Heart left ventricle (tissue), 16 donors: ENCODE measurements around the gene UBR7. TPM values are rescaled to one million over a fixed set of nuclear protein-coding genes. Genes with fewer than 3 reads are reported as not detected.

Source experiments
- ATAC-seq, 4 donors: fragments of 200-7000 bp; cut with Tn5 transposase; one replicate each; pipeline ENCODE4 v1.9.1; 2020 to 2022; ENCODE audit warnings: moderate library complexity in 4 of 4, mild to moderate bottlenecking in 3 of 4, moderate number of reproducible peaks in 1 of 4
- DNase-seq, 5 donors: peaks; one replicate each; pipeline ENCODE4 v3.0.0-alpha.2; 2020
- H3K27ac ChIP-seq, 12 donors: fragments of 200-600 bp; sonication (generic) in 4 of 12; one replicate each; pipeline versions ENCODE4 v1.5.0 to v1.8.0; 2016 to 2022; ENCODE audit warnings: mild to moderate bottlenecking in 2 of 12
- H3K27me3 ChIP-seq, 9 donors: fragments of 200-600 bp; sonication (generic) in 2 of 9; one replicate each; pipeline versions ENCODE4 v1.5.1 to v1.8.0; 2016 to 2022; ENCODE audit warnings: mild to moderate bottlenecking in 3 of 9
- H3K36me3 ChIP-seq, 9 donors: fragments of 200-600 bp; sonication (generic) in 2 of 9; one replicate each; pipeline versions ENCODE4 v1.5.0 to v1.8.0; 2018 to 2022; ENCODE audit warnings: mild to moderate bottlenecking in 2 of 9
- H3K4me1 ChIP-seq, 12 donors: fragments of 200-600 bp; sonication (generic) in 4 of 12; one replicate each; pipeline versions ENCODE4 v1.5.0 to v1.8.0; 2016 to 2022; ENCODE audit warnings: mild to moderate bottlenecking in 3 of 12
- H3K4me3 ChIP-seq, 12 donors: fragments of 200-600 bp; sonication (generic) in 4 of 12; one replicate each; pipeline versions ENCODE4 v1.5.0 to v1.8.0; 2017 to 2022; ENCODE audit warnings: mild to moderate bottlenecking in 9 of 12, moderate library complexity in 4 of 12
- H3K9me3 ChIP-seq, 12 donors: fragments of 200-600 bp; sonication (generic) in 4 of 12; one replicate each; pipeline versions ENCODE4 v1.5.0 to v1.8.0; 2016 to 2022; ENCODE audit warnings: mild to moderate bottlenecking in 1 of 12
- POLR2A ChIP-seq, 2 donors: fragments of 450-650 bp; IDR thresholded peaks; one replicate each; pipeline ENCODE4 v1.6.1; 2017; ENCODE audit warnings: antibody characterized with exemption in 2 of 2, mild to moderate bottlenecking in 2 of 2, moderate library complexity in 2 of 2
- WGBS, 4 donors: extraction: QIAGEN DNeasy Blood & Tissue Kit in 2 of 4; methylation state at CpG; one replicate each; pipeline versions ENCODE4 v1.1.5 to v1.1.7; 2013 to 2018; 5-methylcytosine and 5-hydroxymethylcytosine counted together
- intact Hi-C, 10 donors: fragments of 100-400 bp; cut with DNase I; formaldehyde crosslinking; loops; one replicate each; pipeline versions ENCODE4 v1.11.1 to v1.14.2; 2022
- polyA plus RNA-seq, 2 donors: library from polyadenylated mRNA; stranded (reverse); fragments of 200-250 nt; gene quantifications; one replicate each; pipeline ENCODE4 v1.2.3, GENCODE V29; 2013
- total RNA-seq, 9 donors: library from RNA; depleted of rRNA in 2 of 9; stranded (reverse); fragments of >200 nt in 2 of 9; fragmentation: NEBNext Ultra II Directional in 3 of 9; extraction: Animal tissue kit (Norgen Biotek cat#: 25700) in 3 of 9; gene quantifications; one replicate each; pipeline versions ENCODE4 v1.1.0 to v1.2.4, GENCODE V29; 2016 to 2023
- TF ChIP-seq, protein P1 (sequence below), 12 donors: fragments of 200-600 bp; sonication (generic) in 4 of 12; IDR thresholded peaks; one replicate each; pipeline versions ENCODE4 v1.5.0 to v1.8.0; 2018 to 2022; ENCODE audit warnings: antibody characterized with exemption in 12 of 12, mild to moderate bottlenecking in 5 of 12
- donor health status: ischemic (EF 13 %, LVEDD 7.1; RV severe dilation, severe dysfunction).
- donor health status: healthy with polysubstance abuse.
- donor health status: DM: no; HTN: yes; CAD: no.
- donor health status: DM: no; HTN: no; CAD: no.
- donor health status: ischemic (EF 25% LVEDD 6.9; RV normal size, moderate dysfunction).
- donor health status: ischemic (EF 25% LVEDD 5.7; RV mildly dilated, moderate dysfunction).
- donor health status: healthy.
- donor health status: DM: yes; HTN: yes; CAD: no.
- donor health status: ischemic (EF 35%, LVEDD 5.7; RV mildly dilated, moderate dysfunction).
- donor health status: nonischemic (EF 11% LVEDD 7.7; RV severe dilation, severe dysfunction).
- donor health status: DM: yes; HTN: yes; CAD: no.
- donor health status: PGD.
- donor health status: ischemic (EF 29% LVEDD 5.4; RV normal size, mild dysfunction).
- donor health status: nonischemic (EF 23%, LVEDD 6.1; RV moderate dilation, normal function).

Gene UBR7
- total and polyA plus RNA-seq, 11 donors, result 9.4 to 39.6 (median 23.3) TPM

DNA sequence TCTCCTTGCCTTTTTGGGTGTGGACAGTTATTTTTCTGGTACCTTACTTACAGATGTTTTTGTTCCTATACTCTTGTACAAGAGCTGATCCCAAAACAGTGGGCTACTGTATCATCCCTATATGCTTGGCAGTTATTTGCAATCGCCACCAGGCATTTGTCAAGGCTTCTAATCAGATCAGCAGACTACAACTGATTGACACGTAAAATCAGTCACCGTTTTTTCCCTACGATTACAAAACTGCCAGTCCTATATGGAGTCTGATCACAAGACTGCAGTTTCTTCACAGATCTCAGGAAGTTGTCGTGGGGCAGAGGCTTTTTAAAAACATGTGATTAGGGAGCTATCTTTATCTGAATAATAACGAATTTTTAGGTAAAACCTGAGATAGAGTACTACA, 20.6 kb upstream of the UBR7 start:
- Histone ChIP-seq H3K27ac (peak overlapping the region in 4 of 12 donors; percentile 66 to 97 (median 94)), H3K27me3 (no peaks in the 10 kb centered on the region), H3K9me3 (no peaks in the 10 kb centered on the region), H3K4me3 (peak overlapping the region in 2 of 12 donors; percentile 86 to 98), H3K4me1 (peaks cover 0 to 37% (median 23%) of the 10 kb centered on the region in 12 donors), H3K36me3 (peaks cover 0 to 58% (median 44%) of the 10 kb centered on the region in 9 donors)
- intact Hi-C loops, result no loop called here
- WGBS, 4 donors, result 76 to 80% (median 79%) methylated on average over 6 of the region's 6 CpGs
- DNase-seq, result no peak
- no peak for ATAC-seq
- TF ChIP-seq POLR2A (IDR thresholded peaks at IDR 0.05), result no peak
- TF ChIP-seq, protein P1, sequence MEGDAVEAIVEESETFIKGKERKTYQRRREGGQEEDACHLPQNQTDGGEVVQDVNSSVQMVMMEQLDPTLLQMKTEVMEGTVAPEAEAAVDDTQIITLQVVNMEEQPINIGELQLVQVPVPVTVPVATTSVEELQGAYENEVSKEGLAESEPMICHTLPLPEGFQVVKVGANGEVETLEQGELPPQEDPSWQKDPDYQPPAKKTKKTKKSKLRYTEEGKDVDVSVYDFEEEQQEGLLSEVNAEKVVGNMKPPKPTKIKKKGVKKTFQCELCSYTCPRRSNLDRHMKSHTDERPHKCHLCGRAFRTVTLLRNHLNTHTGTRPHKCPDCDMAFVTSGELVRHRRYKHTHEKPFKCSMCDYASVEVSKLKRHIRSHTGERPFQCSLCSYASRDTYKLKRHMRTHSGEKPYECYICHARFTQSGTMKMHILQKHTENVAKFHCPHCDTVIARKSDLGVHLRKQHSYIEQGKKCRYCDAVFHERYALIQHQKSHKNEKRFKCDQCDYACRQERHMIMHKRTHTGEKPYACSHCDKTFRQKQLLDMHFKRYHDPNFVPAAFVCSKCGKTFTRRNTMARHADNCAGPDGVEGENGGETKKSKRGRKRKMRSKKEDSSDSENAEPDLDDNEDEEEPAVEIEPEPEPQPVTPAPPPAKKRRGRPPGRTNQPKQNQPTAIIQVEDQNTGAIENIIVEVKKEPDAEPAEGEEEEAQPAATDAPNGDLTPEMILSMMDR (IDR thresholded peaks at IDR 0.05), result no peak

DNA sequence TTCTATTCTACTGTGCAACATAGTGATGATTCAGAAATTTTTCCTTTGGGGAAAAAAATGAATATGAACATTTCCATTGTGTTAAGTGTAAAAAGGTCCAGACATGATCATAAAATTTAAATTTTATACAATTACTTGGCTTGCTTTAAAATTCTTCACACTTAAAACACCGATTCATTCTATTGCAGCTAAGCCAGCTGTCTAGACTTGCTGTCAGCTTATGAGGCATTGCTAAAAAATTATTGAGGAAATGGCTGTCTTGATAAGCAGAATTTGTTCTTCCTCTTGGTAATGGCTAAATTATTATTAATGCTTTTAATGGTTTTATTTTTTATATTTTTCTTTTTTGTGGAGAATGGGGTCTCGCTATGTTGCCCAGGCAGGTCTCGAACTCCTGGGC, 20.1 kb upstream of the UBR7 start:
- TF ChIP-seq POLR2A (IDR thresholded peaks at IDR 0.05), result no peak
- TF ChIP-seq, protein P1 (IDR thresholded peaks at IDR 0.05), result no peak
- Histone ChIP-seq H3K27ac (peak overlapping the region in 2 of 12 donors; percentile 66 to 93), H3K9me3 (no peaks in the 10 kb centered on the region), H3K27me3 (no peaks in the 10 kb centered on the region), H3K36me3 (peaks cover 0 to 57% (median 39%) of the 10 kb centered on the region in 9 donors), H3K4me1 (peaks cover 0 to 37% (median 23%) of the 10 kb centered on the region in 12 donors), H3K4me3 (no peak overlapping the region)
- intact Hi-C loops, result no loop called here
- WGBS, 4 donors, result 96 to 97% (median 97%) methylated on average over 3 of the region's 3 CpGs
- no peak for DNase-seq
- ATAC-seq, result no peak

DNA sequence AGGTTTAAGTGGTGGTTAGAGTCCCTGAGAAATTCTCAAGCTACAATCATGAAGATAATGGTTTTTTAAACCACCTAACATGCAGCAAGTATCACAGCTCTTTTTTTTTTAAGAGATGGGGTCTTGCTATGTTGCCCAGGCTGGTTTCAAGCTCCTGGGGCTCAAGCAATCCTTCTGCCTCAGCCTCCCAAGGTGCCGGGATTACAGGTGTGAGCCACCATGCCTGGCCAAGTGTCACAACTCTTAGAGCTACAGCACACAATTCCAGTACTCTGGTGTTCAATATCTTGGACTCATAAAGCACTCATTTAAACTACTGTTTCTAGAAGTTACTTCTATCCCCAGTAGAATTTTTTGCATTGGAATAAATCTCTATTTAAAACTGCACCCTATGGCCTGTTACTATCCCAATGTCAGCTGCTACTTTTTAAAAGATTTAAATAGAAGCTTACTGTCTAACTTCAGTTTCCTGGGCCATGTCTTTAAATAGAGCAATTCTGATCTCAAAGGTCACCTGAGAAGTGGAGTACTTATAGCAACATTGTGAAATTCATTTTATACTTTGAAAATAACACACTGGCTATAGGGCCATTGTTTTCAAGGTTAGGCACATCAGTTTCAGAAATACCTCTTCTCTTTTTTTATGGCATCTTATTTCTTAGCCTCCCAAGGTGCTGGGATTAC, 11.6 kb upstream of the UBR7 start:
- DNase-seq (no peak), ATAC-seq (peak; percentile 59 to 72 (median 70))
- Histone ChIP-seq H3K27ac (peak overlapping the region in 8 of 12 donors; percentile 2 to 66 (median 32)), H3K4me3 (no peak overlapping the region), H3K9me3 (no peaks in the 10 kb centered on the region), H3K27me3 (no peaks in the 10 kb centered on the region), H3K36me3 (peaks cover 0 to 22% (median 8%) of the 10 kb centered on the region in 9 donors), H3K4me1 (peaks cover 0 to 9% (median 0%) of the 10 kb centered on the region in 12 donors)
- WGBS, 4 donors, result 78 to 92% (median 83%) methylated on average over 1 of the region's 1 CpG
- TF ChIP-seq POLR2A (IDR thresholded peaks at IDR 0.05), result no peak
- TF ChIP-seq, protein P1 (IDR thresholded peaks at IDR 0.05), result no peak
- intact Hi-C loops, result no loop called here

DNA sequence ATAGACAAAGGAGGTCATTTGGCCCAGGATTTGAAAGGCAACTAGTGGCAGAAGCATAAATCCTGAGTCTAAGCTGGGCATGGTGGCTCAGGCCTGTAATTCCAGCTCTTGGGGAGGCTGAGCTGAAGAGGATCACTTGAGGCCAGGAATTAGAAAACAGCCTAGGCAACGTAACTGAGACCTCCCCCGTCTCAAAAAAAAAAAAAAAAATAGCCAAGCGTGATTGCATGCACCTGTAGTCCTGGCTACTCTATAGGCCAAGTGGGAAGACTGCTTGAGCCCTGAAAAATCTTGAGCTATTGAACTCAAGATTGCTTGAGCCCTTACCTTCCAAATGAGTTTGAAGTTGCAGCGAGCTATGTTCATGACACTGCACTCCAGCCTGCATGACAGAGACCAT, 8.0 kb upstream of the UBR7 start:
- H3K36me3 ChIP-seq, result peaks cover 0 to 15% (median 0%) of the 10 kb centered on the region in 9 donors
- no peaks in the 10 kb centered on the region for H3K9me3 ChIP-seq
- intact Hi-C loops, result no loop called here
- H3K4me3 ChIP-seq, result no peak overlapping the region
- WGBS, 4 donors, result 79 to 99% (median 90%) methylated on average over 4 of the region's 4 CpGs
- TF ChIP-seq, protein P1 (IDR thresholded peaks at IDR 0.05), result no peak
- no peak for TF ChIP-seq POLR2A (IDR thresholded peaks at IDR 0.05)
- DNase-seq (no peak), ATAC-seq (no peak)
- H3K27ac ChIP-seq, result no peak overlapping the region
- peaks cover 0 to 9% (median 0%) of the 10 kb centered on the region in 12 donors for H3K4me1 ChIP-seq
- H3K27me3 ChIP-seq, result no peaks in the 10 kb centered on the region
